Sigmoid colon (tissue), 7 donors: ENCODE data around the gene HECTD3. TPM values are rescaled to one million over a fixed set of nuclear protein-coding genes. Genes with fewer than 3 reads are reported as not detected.

ENCODE experiments used
- DNase-seq: peaks from one replicate; pipeline ENCODE4 v3.0.0-alpha.2; 2019
- H3K27ac ChIP-seq, 4 donors: fragments of 200-600 bp; sonication (generic); one replicate each; pipeline ENCODE4 v1.5.1; 2016 to 2019; ENCODE audit warnings: mild to moderate bottlenecking in 1 of 4
- H3K27me3 ChIP-seq, 3 donors: fragments of 200-600 bp; sonication (generic); one replicate each; pipeline ENCODE4 v1.5.1; 2019; ENCODE audit warnings: mild to moderate bottlenecking in 1 of 3
- H3K36me3 ChIP-seq, 4 donors: fragments of 200-600 bp; sonication (generic); one replicate each; pipeline ENCODE4 v1.5.1; 2016 to 2019
- H3K4me1 ChIP-seq, 4 donors: fragments of 200-600 bp; sonication (generic); one replicate each; pipeline ENCODE4 v1.5.1; 2017 to 2019
- H3K4me3 ChIP-seq, 4 donors: fragments of 200-600 bp; sonication (generic); one replicate each; pipeline ENCODE4 v1.5.1; 2017 to 2019; ENCODE audit warnings: mild to moderate bottlenecking in 2 of 4, moderate library complexity in 1 of 4
- H3K9me3 ChIP-seq, 4 donors: fragments of 200-600 bp in 3 of 4; sonication (generic) in 3 of 4; one replicate each; pipeline versions ENCODE4 v1.5.1 to v1.6.1; 2013 to 2019
- CTCF ChIP-seq, 4 experiments: fragments of 450-650 bp in 3 of 4; fragments of 200-600 bp in 1 of 4; IDR thresholded peaks; one replicate each; pipeline ENCODE4 v1.5.1; 2016 to 2019; ENCODE audit warnings: antibody characterized with exemption in 4 of 4, mild to moderate bottlenecking in 3 of 4, moderate library complexity in 2 of 4
- EP300 ChIP-seq, 4 donors: sonication (generic); formaldehyde crosslinking; IDR thresholded peaks; one replicate each; pipeline ENCODE4 v1.6.1; 2017; ENCODE audit warnings: antibody characterized with exemption in 4 of 4
- POLR2A ChIP-seq, 2 donors: fragments of 450-650 bp; IDR thresholded peaks; one replicate each; pipeline ENCODE4 v1.6.1; 2016; ENCODE audit warnings: antibody characterized with exemption in 2 of 2, mild to moderate bottlenecking in 2 of 2, moderate library complexity in 2 of 2
- POLR2AphosphoS5 ChIP-seq, 4 donors: sonication (generic); formaldehyde crosslinking; IDR thresholded peaks; one replicate each; pipeline ENCODE4 v1.6.1; 2017; ENCODE audit warnings: antibody characterized with exemption in 4 of 4
- WGBS, 2 donors: extraction: QIAGEN DNeasy Blood & Tissue Kit; methylation state at CpG; one replicate each; pipeline ENCODE4 v1.1.7; 2013; 5-methylcytosine and 5-hydroxymethylcytosine counted together
- intact Hi-C: fragments of 100-400 bp; cut with DNase I; formaldehyde crosslinking; loops from one replicate; pipeline ENCODE4 v1.15.1; 2023
- polyA plus RNA-seq, 3 donors: library from polyadenylated mRNA; stranded (reverse); fragments of 200-250 nt; gene quantifications; one replicate each; pipeline ENCODE4 v1.2.3, GENCODE V29; 2013
- total RNA-seq, 4 donors: library from RNA; depleted of rRNA; stranded (reverse); fragments of >200 nt; gene quantifications; one replicate each; pipeline ENCODE4 v1.1.0, GENCODE V29; 2016
- donor health status: healthy with polysubstance abuse.
- donor health status: Bipolar disorder and iron deficiency.
- donor health status: healthy.

HECTD3 gene
- total and polyA plus RNA-seq, 7 donors = 23.9 to 74.2 (median 45.7) TPM

GRCh38 chr1:45026446-45026845 is 15.3 kb upstream of the HECTD3 start:
- H3K36me3 ChIP-seq = no peaks in the 10 kb centered on the region
- no peaks in the 10 kb centered on the region for H3K4me1 ChIP-seq
- H3K27me3 ChIP-seq = no peaks in the 10 kb centered on the region
- TF ChIP-seq EP300 (IDR thresholded peaks at IDR 0.05) (no peak), CTCF (IDR thresholded peaks at IDR 0.05) (no peak), POLR2A (IDR thresholded peaks at IDR 0.05) (no peak), POLR2AphosphoS5 (IDR thresholded peaks at IDR 0.05) (no peak)
- intact Hi-C loops = no loop called here
- DNase-seq = no peak
- H3K27ac ChIP-seq = no peak overlapping the region
- H3K4me3 ChIP-seq = no peak overlapping the region
- H3K9me3 ChIP-seq = no peaks in the 10 kb centered on the region
- WGBS, 2 donors = 94 to 100% methylated on average over 1 of the region's 1 CpG

- Histone ChIP-seq H3K36me3 (no peaks in the 10 kb centered on the region), H3K27me3 (no peaks in the 10 kb centered on the region), H3K27ac (no peak overlapping the region), H3K9me3 (no peaks in the 10 kb centered on the region), H3K4me3 (no peak overlapping the region), H3K4me1 (no peaks in the 10 kb centered on the region)
- intact Hi-C loops = no loop called here
- TF ChIP-seq POLR2A (IDR thresholded peaks at IDR 0.05) (no peak), POLR2AphosphoS5 (IDR thresholded peaks at IDR 0.05) (no peak), CTCF (IDR thresholded peaks at IDR 0.05) (no peak), EP300 (IDR thresholded peaks at IDR 0.05) (no peak)
- no peak for DNase-seq
- 92 to 95% methylated on average over 1 of the region's 1 CpG for WGBS, 2 donors
Measured at GRCh38 chr1:45023663-45024062, 12.5 kb upstream of the HECTD3 start.

- intact Hi-C loops = loop anchor here (10.0 kb wide), 1 partner anchor 566 kb away; the partner anchor contains the start of gene NASP
- DNase-seq = no peak
- no peaks in the 10 kb centered on the region for H3K9me3 ChIP-seq
- H3K4me3 ChIP-seq = no peak overlapping the region
- no peak overlapping the region for H3K27ac ChIP-seq
- H3K4me1 ChIP-seq = peaks cover 3 to 14% (median 12%) of the 10 kb centered on the region in 4 donors
- no peak for TF ChIP-seq POLR2A (IDR thresholded peaks at IDR 0.05)
- peak; percentile 32 to 56 (median 48) for TF ChIP-seq CTCF (IDR thresholded peaks at IDR 0.05)
- TF ChIP-seq EP300 (IDR thresholded peaks at IDR 0.05) = no peak
- TF ChIP-seq POLR2AphosphoS5 (IDR thresholded peaks at IDR 0.05) = no peak
- peaks cover 0 to 18% (median 2%) of the 10 kb centered on the region in 4 donors for H3K36me3 ChIP-seq
- WGBS, 2 donors = 40 to 66% methylated on average over 16 of the region's 16 CpGs
- H3K27me3 ChIP-seq = no peaks in the 10 kb centered on the region
Measured at GRCh38 chr1:45018599-45019230, 7.6 kb upstream of the HECTD3 start.

- DNase-seq = no peak
- 75 to 87% methylated on average over 6 of the region's 6 CpGs for WGBS, 2 donors
- no peaks in the 10 kb centered on the region for H3K27me3 ChIP-seq
Measured at GRCh38 chr1:45016767-45017166, 5.6 kb upstream of the HECTD3 start.

More at GRCh38 chr1:45016767-45017166, 5.6 kb upstream of the HECTD3 start:
- Histone ChIP-seq H3K9me3 (no peaks in the 10 kb centered on the region), H3K36me3 (peaks cover 0 to 21% (median 2%) of the 10 kb centered on the region in 4 donors), H3K27ac (no peak overlapping the region), H3K4me3 (no peak overlapping the region), H3K4me1 (peaks cover 3 to 31% (median 27%) of the 10 kb centered on the region in 4 donors)
- intact Hi-C loops = loop anchor here (10.0 kb wide), 1 partner anchor 568 kb away; the partner anchor contains the start of gene NASP
- TF ChIP-seq POLR2A (IDR thresholded peaks at IDR 0.05) = no peak
- TF ChIP-seq POLR2AphosphoS5 (IDR thresholded peaks at IDR 0.05) = no peak
- no peak for TF ChIP-seq EP300 (IDR thresholded peaks at IDR 0.05)
- no peak for TF ChIP-seq CTCF (IDR thresholded peaks at IDR 0.05)
